WTC11 (cell line): Measurements from ENCODE around the gene TOMM40. TPM values are rescaled to one million over a fixed set of nuclear protein-coding genes. Genes with fewer than 3 reads are reported as not detected.
"Not testable (repeated sequence)": the region's sequence is repeated elsewhere in the genome, so short reads cannot be mapped to it uniquely, and the experiment has no call there.

ENCODE experiments used
- ATAC-seq: fragments of 200-7000 bp; cut with Tn5 transposase; 2 replicates; pipeline ENCODE4 v1.10.0; 2021; ENCODE audit warnings: mild to moderate bottlenecking, moderate library complexity
- CTCF ChIA-PET: fragments of 300-600 bp; sonication (Branson Sonifier 250); formaldehyde crosslinking; loops from one replicate; lab custom pipeline; 2021; ENCODE audit warnings: antibody characterized with exemption; lab: Charles Lee
- POLR2A ChIA-PET: fragments of 350-600 bp; sonication (Branson Sonifier 250); formaldehyde crosslinking; loops from one replicate; lab custom pipeline; 2021; ENCODE audit warnings: antibody characterized with exemption; lab: Charles Lee
- DNase-seq: peaks from one replicate; pipeline ENCODE4 v3.0.0; 2021; ENCODE audit warnings: low spot score
- H3K27ac Mint-ChIP-seq: 2 replicates; pipeline ENCODE4 v1.8.0; 2021; ENCODE audit warnings: mixed read lengths
- H3K27me3 Mint-ChIP-seq: 2 replicates; pipeline ENCODE4 v1.8.0; 2021; ENCODE audit warnings: low read depth, mild to moderate bottlenecking, moderate library complexity, mixed read lengths
- H3K36me3 Mint-ChIP-seq: 2 replicates; pipeline ENCODE4 v1.8.0; 2021; ENCODE audit warnings: mixed read lengths
- H3K4me1 Mint-ChIP-seq: 2 replicates; pipeline ENCODE4 v1.8.0; 2022; ENCODE audit warnings: mixed read lengths
- H3K4me3 Mint-ChIP-seq: 2 replicates; pipeline ENCODE4 v1.8.0; 2021; ENCODE audit warnings: mild to moderate bottlenecking, moderate library complexity, mixed read lengths
- H3K9me3 Mint-ChIP-seq: 2 replicates; pipeline ENCODE4 v1.8.0; 2021; ENCODE audit warnings: mixed read lengths
- CREM ChIP-seq: sonication (generic); formaldehyde crosslinking; IDR thresholded peaks from 2 replicates; pipeline ENCODE4 v1.8.1; 2022; ENCODE audit warnings: mild to moderate bottlenecking, missing genetic modification reagents, moderate library complexity
- ELF4 ChIP-seq: sonication (generic); formaldehyde crosslinking; IDR thresholded peaks from 2 replicates; pipeline ENCODE4 v1.8.1; 2022; ENCODE audit warnings: low read depth, mild to moderate bottlenecking, moderate library complexity, missing genetic modification reagents
- ETV6 ChIP-seq: sonication (generic); formaldehyde crosslinking; IDR thresholded peaks from 2 replicates; pipeline ENCODE4 v1.8.1; 2022; ENCODE audit warnings: mild to moderate bottlenecking, missing genetic modification reagents
- FOXJ3 ChIP-seq: sonication (generic); formaldehyde crosslinking; IDR thresholded peaks from 2 replicates; pipeline ENCODE4 v1.9.0; 2021; ENCODE audit warnings: missing genetic modification reagents, mild to moderate bottlenecking, borderline replicate concordance
- FOXK1 ChIP-seq: sonication (generic); formaldehyde crosslinking; IDR thresholded peaks from 2 replicates; pipeline ENCODE4 v1.8.0; 2022; ENCODE audit warnings: mild to moderate bottlenecking, moderate library complexity, missing genetic modification reagents
- GABPB1 ChIP-seq: sonication (generic); formaldehyde crosslinking; IDR thresholded peaks from 2 replicates; pipeline ENCODE4 v1.8.1; 2023; ENCODE audit warnings: mild to moderate bottlenecking, missing genetic modification reagents
- HMGXB4 ChIP-seq: sonication (generic); formaldehyde crosslinking; IDR thresholded peaks from 2 replicates; pipeline ENCODE4 v1.8.1; 2023; ENCODE audit warnings: mild to moderate bottlenecking, moderate library complexity, missing genetic modification reagents
- NFE2L1 ChIP-seq: sonication (generic); formaldehyde crosslinking; IDR thresholded peaks from 2 replicates; pipeline ENCODE4 v1.8.1; 2023; ENCODE audit warnings: missing genetic modification reagents
- NR1H2 ChIP-seq: sonication (generic); formaldehyde crosslinking; IDR thresholded peaks from 2 replicates; pipeline ENCODE4 v1.9.0; 2021; ENCODE audit warnings: mild to moderate bottlenecking, moderate library complexity, missing genetic modification reagents
- SP1 ChIP-seq: sonication (generic); formaldehyde crosslinking; conservative IDR thresholded peaks from 2 replicates; pipeline ENCODE4 v1.8.1; 2022; ENCODE audit warnings: missing genetic modification reagents
- ZBTB21 ChIP-seq: sonication (generic); formaldehyde crosslinking; IDR thresholded peaks from 2 replicates; pipeline ENCODE4 v1.8.1; 2023; ENCODE audit warnings: mild to moderate bottlenecking, missing genetic modification reagents, borderline replicate concordance
- ZBTB43 ChIP-seq: sonication (generic); formaldehyde crosslinking; IDR thresholded peaks from 2 replicates; pipeline ENCODE4 v1.8.1; 2023; ENCODE audit warnings: mild to moderate bottlenecking, missing genetic modification reagents
- ZNF263 ChIP-seq: sonication (generic); formaldehyde crosslinking; IDR thresholded peaks from 2 replicates; pipeline ENCODE4 v1.8.1; 2022; ENCODE audit warnings: low read depth, mild to moderate bottlenecking, moderate library complexity, missing genetic modification reagents
- ZNF317 ChIP-seq: sonication (generic); formaldehyde crosslinking; IDR thresholded peaks from 2 replicates; pipeline ENCODE4 v1.8.1; 2023; ENCODE audit warnings: low read depth, mild to moderate bottlenecking, moderate library complexity, missing genetic modification reagents, borderline replicate concordance
- ZNF425 ChIP-seq: fragments of 250-450 bp; sonication (Bioruptor Pico); conservative IDR thresholded peaks from 2 replicates; pipeline ENCODE4 v1.9.0; 2021; ENCODE audit warnings: mild to moderate bottlenecking
- total RNA-seq: library from RNA; stranded (reverse); gene quantifications from 3 replicates; pipeline ENCODE4 v1.2.3, GENCODE V29; 2021
- TF ChIP-seq, protein P1 (sequence below): sonication (generic); formaldehyde crosslinking; IDR thresholded peaks from 2 replicates; pipeline ENCODE4 v1.8.1; 2023; ENCODE audit warnings: mild to moderate bottlenecking, missing genetic modification reagents
- TF ChIP-seq, protein P2 (sequence below): sonication (generic); formaldehyde crosslinking; IDR thresholded peaks from 2 replicates; pipeline ENCODE4 v1.8.0; 2022; ENCODE audit warnings: mild to moderate bottlenecking, missing genetic modification reagents
- TF ChIP-seq, protein P3 (sequence below): fragments of 200-600 bp; IDR thresholded peaks from 2 replicates; pipeline ENCODE4 v1.8.0; 2022; ENCODE audit warnings: antibody characterized with exemption

TOMM40 gene
- total RNA-seq, 1 experiment from 2014 or later, result 221 TPM

GRCh38 chr19:44926245-44927077 is 35.4 kb downstream of the TOMM40 start:
- not testable (repeated sequence) for DNase-seq, H3K36me3 Mint-ChIP-seq, H3K9me3 Mint-ChIP-seq
- Mint-ChIP-seq H3K27me3 (peaks cover 35% of the 10 kb centered on the region), H3K4me3 (peak overlapping the region; percentile 75), H3K27ac (peak overlapping the region; percentile 89; the same call in 1 of the 2 replicates), H3K4me1 (peaks cover 17% of the 10 kb centered on the region)
- 0 out of 2 replicates have a peak, but pooled peaks have one; percentile 18 for TF ChIP-seq ZNF263
- ChIA-PET CTCF (interaction anchor here (0.6 to 1.5 kb wide), 6 partner anchors 11 to 325 kb away, joined by 3 to 5 read pairs (median 3); partner anchors contain the start of gene APOE), POLR2A (interaction anchor here (1.0 kb wide), 1 partner anchor 11 kb away, joined by 6 read pairs; no protein-coding TSS in a partner anchor)
- ATAC-seq, result peak; percentile 43

GRCh38 chr19:44927746-44928145 is 36.7 kb downstream of the TOMM40 start:
- ChIA-PET CTCF (no interaction called here), POLR2A (no interaction called here)
- peaks cover 17% of the 10 kb centered on the region for H3K4me1 Mint-ChIP-seq
- H3K4me3 Mint-ChIP-seq, result no peak overlapping the region
- no peak overlapping the region for H3K27ac Mint-ChIP-seq
- no peak for TF ChIP-seq ZNF425
- TF ChIP-seq HMGXB4 (CRISPR knock-in tag), result no peak
- TF ChIP-seq ZBTB43 (CRISPR knock-in tag), result no peak
- TF ChIP-seq SP1 (CRISPR knock-in tag), result no peak
- TF ChIP-seq ELF4 (CRISPR knock-in tag), result no peak
- no peak for TF ChIP-seq NR1H2 (CRISPR knock-in tag)
- TF ChIP-seq CREM, result no peak
- no peak for TF ChIP-seq NFE2L1 (CRISPR knock-in tag)
- no peak for TF ChIP-seq ZNF317 (CRISPR knock-in tag)
- no peak for TF ChIP-seq ZBTB21 (CRISPR knock-in tag)
- no peak for TF ChIP-seq FOXJ3 (CRISPR knock-in tag)
- TF ChIP-seq ETV6 (CRISPR knock-in tag), result no peak
- TF ChIP-seq, protein P1, sequence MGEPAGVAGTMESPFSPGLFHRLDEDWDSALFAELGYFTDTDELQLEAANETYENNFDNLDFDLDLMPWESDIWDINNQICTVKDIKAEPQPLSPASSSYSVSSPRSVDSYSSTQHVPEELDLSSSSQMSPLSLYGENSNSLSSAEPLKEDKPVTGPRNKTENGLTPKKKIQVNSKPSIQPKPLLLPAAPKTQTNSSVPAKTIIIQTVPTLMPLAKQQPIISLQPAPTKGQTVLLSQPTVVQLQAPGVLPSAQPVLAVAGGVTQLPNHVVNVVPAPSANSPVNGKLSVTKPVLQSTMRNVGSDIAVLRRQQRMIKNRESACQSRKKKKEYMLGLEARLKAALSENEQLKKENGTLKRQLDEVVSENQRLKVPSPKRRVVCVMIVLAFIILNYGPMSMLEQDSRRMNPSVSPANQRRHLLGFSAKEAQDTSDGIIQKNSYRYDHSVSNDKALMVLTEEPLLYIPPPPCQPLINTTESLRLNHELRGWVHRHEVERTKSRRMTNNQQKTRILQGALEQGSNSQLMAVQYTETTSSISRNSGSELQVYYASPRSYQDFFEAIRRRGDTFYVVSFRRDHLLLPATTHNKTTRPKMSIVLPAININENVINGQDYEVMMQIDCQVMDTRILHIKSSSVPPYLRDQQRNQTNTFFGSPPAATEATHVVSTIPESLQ (CRISPR knock-in tag), result no peak
- no peak for DNase-seq
- H3K27me3 Mint-ChIP-seq, result peaks cover 32% of the 10 kb centered on the region
- H3K36me3 Mint-ChIP-seq, result no peaks in the 10 kb centered on the region; the same call in 1 of the 2 replicates
- H3K9me3 Mint-ChIP-seq, result no peaks in the 10 kb centered on the region
- ATAC-seq, result no peak

DNA sequence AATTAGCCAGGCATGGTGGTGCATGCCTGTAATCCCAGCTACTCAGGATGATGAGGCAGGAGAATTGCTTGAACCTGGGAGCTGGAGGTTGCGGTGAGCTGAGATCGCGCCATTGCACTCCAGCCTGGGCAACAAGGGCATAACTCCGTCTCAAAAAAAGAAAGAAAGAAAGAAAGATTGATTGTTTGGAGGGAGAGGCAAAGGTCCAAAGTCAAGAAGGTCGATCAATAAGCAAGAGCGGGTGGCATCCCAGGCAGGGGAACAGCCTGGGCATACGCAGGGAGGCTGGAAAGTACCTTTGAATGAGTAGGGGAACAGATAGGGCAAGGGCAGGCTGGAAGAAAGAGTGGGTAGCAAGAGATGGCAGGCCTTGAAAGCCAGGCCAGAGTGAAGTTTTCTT is 39.0 kb downstream of the TOMM40 start:
- POLR2A ChIA-PET, result no interaction called here
- no peak for DNase-seq
- CTCF ChIA-PET, result no interaction called here
- Mint-ChIP-seq H3K4me1 (peaks cover 16% of the 10 kb centered on the region), H3K9me3 (no peaks in the 10 kb centered on the region), H3K36me3 (no peaks in the 10 kb centered on the region), H3K27me3 (peaks cover 28% of the 10 kb centered on the region), H3K4me3 (no peak overlapping the region), H3K27ac (no peak overlapping the region)
- TF ChIP-seq FOXK1 (no peak), GABPB1 (CRISPR knock-in tag) (no peak)
- TF ChIP-seq, protein P2, sequence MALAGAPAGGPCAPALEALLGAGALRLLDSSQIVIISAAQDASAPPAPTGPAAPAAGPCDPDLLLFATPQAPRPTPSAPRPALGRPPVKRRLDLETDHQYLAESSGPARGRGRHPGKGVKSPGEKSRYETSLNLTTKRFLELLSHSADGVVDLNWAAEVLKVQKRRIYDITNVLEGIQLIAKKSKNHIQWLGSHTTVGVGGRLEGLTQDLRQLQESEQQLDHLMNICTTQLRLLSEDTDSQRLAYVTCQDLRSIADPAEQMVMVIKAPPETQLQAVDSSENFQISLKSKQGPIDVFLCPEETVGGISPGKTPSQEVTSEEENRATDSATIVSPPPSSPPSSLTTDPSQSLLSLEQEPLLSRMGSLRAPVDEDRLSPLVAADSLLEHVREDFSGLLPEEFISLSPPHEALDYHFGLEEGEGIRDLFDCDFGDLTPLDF (CRISPR knock-in tag), result no peak
- TF ChIP-seq, protein P3, sequence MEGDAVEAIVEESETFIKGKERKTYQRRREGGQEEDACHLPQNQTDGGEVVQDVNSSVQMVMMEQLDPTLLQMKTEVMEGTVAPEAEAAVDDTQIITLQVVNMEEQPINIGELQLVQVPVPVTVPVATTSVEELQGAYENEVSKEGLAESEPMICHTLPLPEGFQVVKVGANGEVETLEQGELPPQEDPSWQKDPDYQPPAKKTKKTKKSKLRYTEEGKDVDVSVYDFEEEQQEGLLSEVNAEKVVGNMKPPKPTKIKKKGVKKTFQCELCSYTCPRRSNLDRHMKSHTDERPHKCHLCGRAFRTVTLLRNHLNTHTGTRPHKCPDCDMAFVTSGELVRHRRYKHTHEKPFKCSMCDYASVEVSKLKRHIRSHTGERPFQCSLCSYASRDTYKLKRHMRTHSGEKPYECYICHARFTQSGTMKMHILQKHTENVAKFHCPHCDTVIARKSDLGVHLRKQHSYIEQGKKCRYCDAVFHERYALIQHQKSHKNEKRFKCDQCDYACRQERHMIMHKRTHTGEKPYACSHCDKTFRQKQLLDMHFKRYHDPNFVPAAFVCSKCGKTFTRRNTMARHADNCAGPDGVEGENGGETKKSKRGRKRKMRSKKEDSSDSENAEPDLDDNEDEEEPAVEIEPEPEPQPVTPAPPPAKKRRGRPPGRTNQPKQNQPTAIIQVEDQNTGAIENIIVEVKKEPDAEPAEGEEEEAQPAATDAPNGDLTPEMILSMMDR, result no peak
- no peak for ATAC-seq
